WTC11 (cell line): Measurements from ENCODE around the gene PREP. TPM values are rescaled to one million over a fixed set of nuclear protein-coding genes. Genes with fewer than 3 reads are reported as not detected.

Experiments
- ATAC-seq: fragments of 200-7000 bp; cut with Tn5 transposase; 2 replicates; pipeline ENCODE4 v1.10.0; 2021; ENCODE audit warnings: mild to moderate bottlenecking, moderate library complexity
- CTCF ChIA-PET: fragments of 300-600 bp; sonication (Branson Sonifier 250); formaldehyde crosslinking; loops from one replicate; lab custom pipeline; 2021; ENCODE audit warnings: antibody characterized with exemption; lab: Charles Lee
- POLR2A ChIA-PET: fragments of 350-600 bp; sonication (Branson Sonifier 250); formaldehyde crosslinking; loops from one replicate; lab custom pipeline; 2021; ENCODE audit warnings: antibody characterized with exemption; lab: Charles Lee
- DNase-seq: peaks from one replicate; pipeline ENCODE4 v3.0.0; 2021; ENCODE audit warnings: low spot score
- H3K27ac Mint-ChIP-seq: 2 replicates; pipeline ENCODE4 v1.8.0; 2021; ENCODE audit warnings: mixed read lengths
- H3K27me3 Mint-ChIP-seq: 2 replicates; pipeline ENCODE4 v1.8.0; 2021; ENCODE audit warnings: low read depth, mild to moderate bottlenecking, moderate library complexity, mixed read lengths
- H3K36me3 Mint-ChIP-seq: 2 replicates; pipeline ENCODE4 v1.8.0; 2021; ENCODE audit warnings: mixed read lengths
- H3K4me1 Mint-ChIP-seq: 2 replicates; pipeline ENCODE4 v1.8.0; 2022; ENCODE audit warnings: mixed read lengths
- H3K4me3 Mint-ChIP-seq: 2 replicates; pipeline ENCODE4 v1.8.0; 2021; ENCODE audit warnings: mild to moderate bottlenecking, moderate library complexity, mixed read lengths
- H3K9me3 Mint-ChIP-seq: 2 replicates; pipeline ENCODE4 v1.8.0; 2021; ENCODE audit warnings: mixed read lengths
- ARID4B ChIP-seq: sonication (generic); formaldehyde crosslinking; IDR thresholded peaks from 2 replicates; pipeline ENCODE4 v1.8.0; 2023; ENCODE audit warnings: missing genetic modification reagents, mild to moderate bottlenecking, borderline replicate concordance
- ATF2 ChIP-seq: sonication (generic); formaldehyde crosslinking; IDR thresholded peaks from 2 replicates; pipeline ENCODE4 v1.8.1; 2022; ENCODE audit warnings: low read depth, missing genetic modification reagents, borderline replicate concordance
- E2F4 ChIP-seq: sonication (generic); formaldehyde crosslinking; IDR thresholded peaks from 2 replicates; pipeline ENCODE4 v1.8.1; 2022; ENCODE audit warnings: low read depth, mild to moderate bottlenecking, moderate library complexity, missing genetic modification reagents, borderline replicate concordance
- GRHL2 ChIP-seq: fragments of 250-450 bp; sonication (Bioruptor Pico); IDR thresholded peaks from 2 replicates; pipeline ENCODE4 v1.8.0; 2022; ENCODE audit warnings: mild to moderate bottlenecking, moderate library complexity; ENCODE audit not compliant: insufficient replicate concordance, severe bottlenecking
- GTF2I ChIP-seq: fragments of 250-450 bp; sonication (Bioruptor Pico); conservative IDR thresholded peaks from 2 replicates; pipeline ENCODE4 v1.4.0; 2021; ENCODE audit warnings: mild to moderate bottlenecking
- IRF2 ChIP-seq: sonication (generic); formaldehyde crosslinking; IDR thresholded peaks from 2 replicates; pipeline ENCODE4 v1.8.0; 2022; ENCODE audit warnings: low read depth, missing genetic modification reagents, borderline replicate concordance
- JAZF1 ChIP-seq: fragments of 250-450 bp; sonication (Bioruptor Pico); IDR thresholded peaks from 2 replicates; pipeline ENCODE4 v1.9.0; 2021; ENCODE audit warnings: moderate library complexity, mild to moderate bottlenecking, inconsistent platforms
- JUN ChIP-seq: sonication (generic); formaldehyde crosslinking; IDR thresholded peaks from 2 replicates; pipeline ENCODE4 v1.8.0; 2023; ENCODE audit warnings: mild to moderate bottlenecking, missing genetic modification reagents
- MYBL2 ChIP-seq: sonication (generic); formaldehyde crosslinking; IDR thresholded peaks from 2 replicates; pipeline ENCODE4 v1.8.1; 2023; ENCODE audit warnings: mild to moderate bottlenecking, moderate library complexity, missing genetic modification reagents
- NFATC4 ChIP-seq: fragments of 250-450 bp; sonication (Bioruptor Pico); IDR thresholded peaks from 2 replicates; pipeline ENCODE4 v1.9.0; 2021; ENCODE audit warnings: mild to moderate bottlenecking
- NR1H2 ChIP-seq: sonication (generic); formaldehyde crosslinking; IDR thresholded peaks from 2 replicates; pipeline ENCODE4 v1.9.0; 2021; ENCODE audit warnings: mild to moderate bottlenecking, moderate library complexity, missing genetic modification reagents
- PREB ChIP-seq: sonication (generic); formaldehyde crosslinking; IDR thresholded peaks from 2 replicates; pipeline ENCODE4 v1.8.1; 2022; ENCODE audit warnings: mild to moderate bottlenecking, missing genetic modification reagents, moderate library complexity, borderline replicate concordance
- RORB ChIP-seq: fragments of 250-450 bp; sonication (Bioruptor Pico); IDR thresholded peaks from 2 replicates; pipeline ENCODE4 v1.9.0; 2021; ENCODE audit warnings: mild to moderate bottlenecking
- SP1 ChIP-seq: sonication (generic); formaldehyde crosslinking; conservative IDR thresholded peaks from 2 replicates; pipeline ENCODE4 v1.8.1; 2022; ENCODE audit warnings: missing genetic modification reagents
- TEAD1 ChIP-seq: sonication (generic); formaldehyde crosslinking; IDR thresholded peaks from 2 replicates; pipeline ENCODE4 v1.8.0; 2022; ENCODE audit warnings: mild to moderate bottlenecking, missing genetic modification reagents
- USF2 ChIP-seq: sonication (generic); formaldehyde crosslinking; IDR thresholded peaks from 2 replicates; pipeline ENCODE4 v1.8.1; 2023; ENCODE audit warnings: mild to moderate bottlenecking, missing genetic modification reagents, moderate library complexity
- ZNF232 ChIP-seq: sonication (generic); formaldehyde crosslinking; IDR thresholded peaks from 2 replicates; pipeline ENCODE4 v1.8.0; 2022; ENCODE audit warnings: mild to moderate bottlenecking, missing genetic modification reagents
- ZNF396 ChIP-seq: fragments of 250-450 bp; sonication (Bioruptor Pico); IDR thresholded peaks from 2 replicates; pipeline ENCODE4 v1.8.0; 2021; ENCODE audit warnings: mild to moderate bottlenecking, moderate library complexity, borderline replicate concordance
- ZNF423 ChIP-seq: fragments of 250-450 bp; sonication (Bioruptor Pico); IDR thresholded peaks from 2 replicates; pipeline ENCODE4 v2.1.2; 2022; ENCODE audit warnings: mild to moderate bottlenecking, moderate library complexity
- ZNF671 ChIP-seq: fragments of 250-450 bp; sonication (Bioruptor Pico); IDR thresholded peaks from 2 replicates; pipeline ENCODE4 v1.8.0; 2021; ENCODE audit warnings: mild to moderate bottlenecking
- ZSCAN18 ChIP-seq: fragments of 250-450 bp; sonication (Bioruptor Pico); IDR thresholded peaks from 2 replicates; pipeline ENCODE4 v2.1.2; 2022; ENCODE audit warnings: mild to moderate bottlenecking, moderate library complexity
- total RNA-seq: library from RNA; stranded (reverse); gene quantifications from 3 replicates; pipeline ENCODE4 v1.2.3, GENCODE V29; 2021

The PREP gene
- total RNA-seq, 1 experiment from 2014 or later = 58.8 TPM

- Mint-ChIP-seq H3K4me3 (no peak overlapping the region), H3K4me1 (peaks cover 4% of the 10 kb centered on the region; the same call in 1 of the 2 replicates), H3K9me3 (no peaks in the 10 kb centered on the region), H3K27me3 (no peaks in the 10 kb centered on the region), H3K27ac (no peak overlapping the region)
- no peak for ATAC-seq
- TF ChIP-seq JAZF1 (CRISPR knock-in tag) = no peak
- TF ChIP-seq PREB (CRISPR knock-in tag) = no peak
- no peak for TF ChIP-seq USF2
- TF ChIP-seq TEAD1 = no peak
- no peak for TF ChIP-seq ZNF423
- TF ChIP-seq JUN (CRISPR knock-in tag) = no peak
- TF ChIP-seq ZSCAN18 = no peak
- TF ChIP-seq ZNF232 (CRISPR knock-in tag) = no peak
- TF ChIP-seq ZNF396 (CRISPR knock-in tag) = no peak
- TF ChIP-seq GTF2I (CRISPR knock-in tag) = no peak
- no peak for TF ChIP-seq RORB (CRISPR knock-in tag)
- no peak for TF ChIP-seq GRHL2 (CRISPR knock-in tag)
- no peak for TF ChIP-seq ARID4B (CRISPR knock-in tag)
- TF ChIP-seq, all 79 proteins: peak for 0
- CTCF ChIA-PET = no interaction called here
- H3K36me3 Mint-ChIP-seq = peaks cover 31% of the 10 kb centered on the region
- POLR2A ChIA-PET = no interaction called here
- DNase-seq = no peak
Observed at GRCh38 chr6:105331927-105332326, 71.0 kb downstream of the PREP start.

- CTCF ChIA-PET = no interaction called here
- no peak overlapping the region for H3K27ac Mint-ChIP-seq
- H3K4me3 Mint-ChIP-seq = no peak overlapping the region
- H3K9me3 Mint-ChIP-seq = no peaks in the 10 kb centered on the region
- no peaks in the 10 kb centered on the region for H3K27me3 Mint-ChIP-seq
- DNase-seq = no peak
- H3K4me1 Mint-ChIP-seq = peaks cover 4% of the 10 kb centered on the region; the same call in 1 of the 2 replicates
- TF ChIP-seq SP1 (CRISPR knock-in tag) (no peak), ZNF671 (CRISPR knock-in tag) (no peak), ATF2 (CRISPR knock-in tag) (no peak), NR1H2 (CRISPR knock-in tag) (no peak), E2F4 (CRISPR knock-in tag) (no peak), IRF2 (CRISPR knock-in tag) (no peak), NFATC4 (no peak), MYBL2 (CRISPR knock-in tag) (no peak)
- TF ChIP-seq, all 79 proteins: peak for 0
- peaks cover 28% of the 10 kb centered on the region for H3K36me3 Mint-ChIP-seq
- POLR2A ChIA-PET = no interaction called here
- ATAC-seq = no peak
Observed at GRCh38 chr6:105330913-105331312, 72.0 kb downstream of the PREP start.
